Cerebellar cortex (tissue), 1 donor: Measurements from ENCODE around the gene KRTAP5-1.
"Not testable (repeated sequence)": the region's sequence is repeated elsewhere in the genome, so short reads cannot be mapped to it uniquely, and the experiment has no call there.

Source experiments
- DNase-seq: peaks from one replicate; pipeline ENCODE4 v3.0.0-alpha.2; 2015; ENCODE audit warnings: low spot score

Gene KRTAP5-1, protein sequence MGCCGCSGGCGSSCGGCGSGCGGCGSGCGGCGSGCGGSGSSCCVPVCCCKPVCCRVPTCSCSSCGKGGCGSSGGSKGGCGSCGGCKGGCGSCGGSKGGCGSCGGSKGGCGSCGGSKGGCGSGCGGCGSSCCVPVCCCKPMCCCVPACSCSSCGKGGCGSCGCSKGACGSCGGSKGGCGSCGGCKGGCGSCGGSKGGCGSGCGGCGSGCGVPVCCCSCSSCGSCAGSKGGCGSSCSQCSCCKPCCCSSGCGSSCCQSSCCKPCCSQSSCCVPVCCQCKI

DNA sequence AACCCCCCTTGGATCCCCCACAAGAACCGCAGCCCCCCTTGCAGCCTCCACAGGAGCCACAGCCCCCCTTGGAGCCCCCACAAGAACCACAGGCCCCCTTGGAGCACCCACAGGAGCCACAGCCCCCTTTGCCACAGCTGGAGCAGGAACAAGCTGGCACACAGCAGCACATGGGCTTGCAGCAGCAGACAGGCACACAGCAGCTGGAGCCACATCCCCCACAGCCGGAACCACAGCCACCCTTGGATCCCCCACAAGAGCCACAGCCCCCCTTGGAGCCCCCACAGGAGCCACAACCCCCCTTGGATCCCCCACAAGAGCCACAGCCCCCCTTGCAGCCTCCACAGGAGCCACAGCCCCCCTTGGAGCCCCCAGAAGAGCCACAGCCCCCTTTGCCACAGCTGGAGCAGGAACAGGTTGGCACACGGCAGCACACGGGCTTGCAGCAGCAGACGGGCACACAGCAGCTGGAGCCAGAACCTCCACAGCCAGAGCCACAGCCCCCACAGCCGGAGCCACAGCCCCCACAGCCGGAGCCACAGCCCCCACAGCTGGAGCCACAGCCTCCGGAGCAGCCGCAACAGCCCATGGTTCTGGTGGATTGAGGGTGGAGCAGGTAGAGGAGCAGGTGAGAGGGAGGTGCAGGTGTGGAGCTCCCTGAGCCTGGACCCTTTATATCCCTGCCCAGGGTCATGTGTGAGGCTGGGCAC is at the start of gene KRTAP5-1:
Gene KRTAP5-1, minus strand, starts transcription at position 623 of the 710 bp plus-strand sequence. Its CDS starts 34 bp downstream, at position 589.
- DNase-seq, result not testable (repeated sequence)

DNA sequence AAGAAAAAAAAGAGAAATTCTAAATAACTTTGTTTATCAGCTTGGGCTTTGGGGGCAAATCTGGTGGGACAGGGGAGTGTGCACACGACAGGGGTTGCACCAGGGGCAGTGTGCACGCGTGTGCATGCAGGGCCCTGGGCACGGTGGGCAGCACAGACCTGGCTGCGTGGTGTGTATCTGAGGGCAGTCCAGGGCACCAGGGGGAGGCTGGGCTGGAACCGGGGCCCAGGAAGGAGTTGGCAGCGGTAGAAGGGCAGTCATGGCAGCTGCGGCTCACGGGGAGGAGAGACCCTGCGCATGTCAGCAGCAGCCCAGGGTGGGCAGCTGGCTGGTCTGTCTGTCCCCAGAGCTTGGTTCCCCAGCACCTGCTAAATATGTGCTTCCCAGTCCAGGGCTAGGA is 48.8 kb upstream of the KRTAP5-1 start:
- no peak for DNase-seq

DNA sequence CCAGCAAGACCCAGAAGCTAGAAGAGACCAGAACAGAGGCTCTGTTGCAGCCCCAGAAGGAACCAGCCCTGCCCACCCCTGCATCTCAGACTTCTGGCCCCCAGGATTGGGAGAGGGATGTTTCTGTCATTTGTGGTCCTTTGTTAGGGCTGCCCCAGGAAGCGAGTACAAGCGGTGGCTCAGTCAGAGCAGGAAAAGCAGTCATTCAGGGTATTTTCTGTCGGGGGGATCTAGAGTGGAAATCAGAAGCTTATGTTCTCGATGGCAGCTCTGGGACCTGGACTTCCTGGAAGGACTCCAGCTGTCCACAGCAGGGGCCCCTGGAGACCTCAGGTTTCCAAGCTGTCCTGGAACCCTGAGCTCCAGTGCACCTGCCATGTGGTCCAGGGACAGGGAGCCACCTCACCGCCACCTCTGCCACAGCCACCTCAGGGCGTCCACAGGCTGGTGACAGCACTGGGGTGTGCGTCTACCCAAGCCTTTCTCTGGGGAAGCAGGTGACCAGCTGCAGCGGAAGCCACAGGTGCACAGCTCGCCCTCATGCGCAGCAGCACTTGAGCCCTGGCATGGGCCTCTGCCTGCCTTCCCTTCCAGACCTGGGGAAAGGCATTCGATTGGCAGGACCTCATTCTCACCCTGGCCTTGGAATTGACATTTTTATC is 47.1 kb upstream of the KRTAP5-1 start:
- DNase-seq, result no peak

DNA sequence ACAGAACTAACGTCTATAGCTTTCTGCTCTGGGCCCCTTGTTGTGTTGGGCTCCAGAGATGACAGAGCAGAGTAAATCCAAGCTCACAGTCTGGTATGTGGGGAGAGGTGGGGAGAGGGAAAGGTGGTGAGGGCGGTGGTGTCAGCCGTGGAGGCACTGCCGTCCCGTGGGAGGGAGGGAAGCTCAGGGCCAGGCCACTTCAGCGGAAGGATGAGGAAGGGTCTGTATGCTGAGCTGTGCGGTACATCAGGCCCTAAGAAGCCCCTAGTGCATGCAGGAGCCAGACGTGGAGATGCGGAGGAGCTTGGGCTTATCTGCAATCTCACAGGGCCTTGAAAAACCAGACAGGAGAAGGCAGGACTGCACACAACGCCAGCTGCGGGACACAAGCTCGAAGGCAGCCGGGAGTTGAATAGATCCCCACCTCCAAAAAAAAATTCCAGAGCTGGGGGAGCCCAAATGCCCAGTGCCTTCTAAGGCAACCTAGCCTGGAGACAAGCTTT is 46.0 kb upstream of the KRTAP5-1 start:
- no peak for DNase-seq

DNA sequence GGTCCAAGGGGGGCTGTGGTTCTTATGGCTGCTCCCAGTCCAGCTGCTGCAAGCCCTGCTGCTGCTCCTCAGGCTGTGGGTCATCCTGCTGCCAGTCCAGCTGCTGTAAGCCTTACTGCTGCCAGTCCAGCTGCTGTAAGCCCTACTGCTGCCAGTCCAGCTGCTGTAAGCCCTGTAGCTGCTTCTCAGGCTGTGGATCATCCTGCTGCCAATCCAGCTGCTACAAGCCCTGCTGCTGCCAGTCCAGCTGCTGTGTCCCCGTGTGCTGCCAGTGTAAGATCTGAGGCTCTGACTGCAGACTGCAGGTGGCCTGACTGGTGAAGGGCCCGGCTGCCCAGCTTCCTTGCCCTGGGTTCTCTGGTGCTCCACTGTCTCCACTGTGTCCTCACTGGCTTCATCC is 45.2 kb upstream of the KRTAP5-1 start:
- DNase-seq, result no peak

DNA sequence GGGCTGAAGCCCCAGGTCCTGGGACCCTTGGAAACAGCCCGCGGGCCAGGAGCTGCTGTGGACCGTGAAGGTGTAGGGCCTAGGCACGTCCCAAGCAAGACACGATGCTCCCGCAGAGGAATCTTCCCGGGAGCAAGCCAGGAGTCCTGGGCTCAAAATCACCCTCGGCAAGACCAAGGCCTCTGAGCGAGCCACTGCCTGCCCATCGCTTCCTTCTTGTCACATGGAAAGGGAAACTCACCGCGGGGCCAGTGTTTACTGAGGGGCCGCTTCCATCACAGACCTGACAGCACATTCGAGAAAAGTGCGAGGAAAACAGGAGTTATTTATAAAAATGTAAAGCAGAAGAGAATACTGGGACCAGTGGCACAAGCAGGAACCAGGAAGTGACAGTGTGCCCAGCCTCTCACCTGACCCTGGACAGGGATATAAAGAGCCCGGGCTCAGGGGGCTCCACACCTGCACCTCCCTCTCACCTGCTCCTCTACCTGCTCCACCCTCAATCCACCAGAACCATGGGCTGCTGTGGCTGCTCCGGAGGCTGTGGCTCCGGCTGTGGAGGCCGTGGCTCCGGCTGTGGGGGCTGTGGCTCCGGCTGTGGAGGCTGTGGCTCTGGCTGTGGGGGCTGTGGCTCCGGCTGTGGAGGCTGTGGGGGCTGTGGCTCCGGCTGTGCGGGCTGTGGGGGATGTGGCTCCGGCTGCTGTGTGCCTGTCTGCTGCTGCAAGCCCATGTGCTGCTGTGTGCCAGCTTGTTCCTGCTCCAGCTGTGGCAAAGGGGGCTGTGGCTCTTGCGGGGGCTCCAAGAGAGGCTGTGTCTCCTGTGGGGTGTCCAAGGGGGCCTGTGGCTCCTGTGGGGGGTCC is 44.5 kb upstream of the KRTAP5-1 start, which contains the start of gene KRTAP5-5:
Gene KRTAP5-5, plus strand, starts transcription at position 450 of the 860 bp plus-strand sequence. Its CDS starts 66 bp downstream, at position 516.
- no peak for DNase-seq

DNA sequence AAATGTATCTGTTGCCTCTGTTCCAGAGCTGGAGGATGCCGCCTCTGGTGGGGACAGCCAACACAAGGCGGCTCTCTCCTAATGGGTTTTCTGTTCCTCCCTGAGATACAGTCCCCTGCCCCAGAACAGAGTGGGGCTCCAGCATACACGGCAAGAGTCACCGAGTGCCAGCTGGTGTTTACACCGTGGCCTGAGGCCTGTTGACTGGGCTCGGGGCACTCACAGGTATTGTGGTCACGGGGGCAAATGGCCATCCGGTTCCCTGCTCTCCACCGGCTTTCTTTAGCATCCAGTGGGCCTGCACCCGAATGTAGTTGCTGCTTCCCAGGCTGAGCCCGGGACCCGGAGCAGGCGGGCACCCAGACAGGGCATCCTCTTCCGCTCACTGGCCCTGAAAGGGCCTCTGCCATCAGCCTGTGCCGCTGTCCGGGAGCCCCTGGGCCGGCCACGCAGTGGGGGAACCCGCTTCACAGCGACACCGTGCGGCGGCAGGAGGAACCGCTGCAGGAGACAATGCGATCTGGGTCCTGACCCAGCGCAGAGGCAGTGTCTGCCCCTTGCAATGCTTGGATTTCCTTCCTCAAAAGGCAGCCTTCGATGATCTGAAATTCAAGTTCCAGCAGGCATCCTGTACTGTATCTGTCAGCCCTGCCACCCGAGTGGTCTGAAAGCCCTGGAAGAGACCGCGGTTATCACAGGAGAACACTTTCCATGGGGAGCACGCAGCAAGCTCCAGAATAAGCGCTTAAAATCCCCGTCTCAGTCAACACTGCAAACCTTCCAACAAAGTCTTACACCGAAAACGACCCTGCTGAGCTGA is 43.6 kb upstream of the KRTAP5-1 start:
- DNase-seq, result peak; percentile 53

DNA sequence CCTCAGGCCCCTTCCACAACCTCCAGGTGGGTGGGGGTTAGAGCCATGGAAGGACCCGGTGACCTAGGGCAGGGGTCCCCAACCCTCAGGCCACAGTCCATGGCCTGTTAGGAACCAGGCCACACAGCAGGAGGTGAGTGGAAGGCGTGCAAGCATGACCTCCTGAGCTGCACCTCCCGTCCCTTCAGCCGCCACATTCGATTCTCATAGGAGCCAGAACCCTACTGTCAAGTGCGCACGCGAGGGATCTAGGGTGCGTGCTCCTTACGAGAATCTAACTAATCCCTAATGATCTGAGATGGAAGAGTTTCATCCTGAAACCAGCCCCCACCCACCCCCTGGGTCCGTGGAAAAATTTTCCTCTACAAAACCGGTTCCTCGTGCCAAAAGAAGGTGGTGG is 40.5 kb upstream of the KRTAP5-1 start:
- no peak for DNase-seq

DNA sequence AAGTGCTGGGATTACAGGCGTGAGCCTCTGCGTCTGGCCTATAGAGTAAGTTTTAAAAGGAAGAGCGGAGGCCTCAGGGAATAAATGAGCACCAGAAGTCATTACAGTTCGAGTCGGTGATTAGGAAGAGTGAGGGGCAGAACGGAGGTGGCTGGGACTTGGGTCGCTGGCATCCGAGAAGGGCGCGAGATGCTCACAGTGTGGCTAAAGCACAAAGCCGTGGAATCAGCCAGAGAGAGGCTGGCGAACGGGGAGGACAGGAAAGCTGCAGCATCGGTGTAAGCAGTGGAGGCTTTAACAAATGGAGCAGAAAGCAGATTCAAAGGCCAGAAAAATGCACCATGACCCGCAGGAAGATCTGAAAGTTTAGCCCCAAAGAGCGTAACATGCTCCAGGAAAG is 39.5 kb upstream of the KRTAP5-1 start:
- no peak for DNase-seq

DNA sequence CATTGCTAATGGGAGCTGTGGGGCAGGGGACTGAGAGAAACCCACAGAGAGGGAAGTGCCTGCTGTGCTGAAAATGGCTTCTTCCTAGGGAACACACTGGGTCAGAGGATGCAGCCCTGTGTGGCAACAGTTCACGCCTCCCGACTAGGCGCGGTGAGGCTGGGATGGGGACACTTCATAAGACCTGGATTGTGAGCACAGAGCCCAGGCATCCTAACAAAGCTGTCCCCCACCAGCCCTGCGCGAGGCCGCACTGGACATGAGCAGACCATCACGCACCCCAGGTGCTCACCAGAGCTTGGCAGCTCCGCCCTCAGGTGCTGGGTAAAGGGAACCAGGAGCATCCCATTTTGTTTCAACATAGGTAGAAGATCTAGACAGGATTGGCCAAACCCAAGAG is 38.6 kb upstream of the KRTAP5-1 start:
- no peak for DNase-seq

DNA sequence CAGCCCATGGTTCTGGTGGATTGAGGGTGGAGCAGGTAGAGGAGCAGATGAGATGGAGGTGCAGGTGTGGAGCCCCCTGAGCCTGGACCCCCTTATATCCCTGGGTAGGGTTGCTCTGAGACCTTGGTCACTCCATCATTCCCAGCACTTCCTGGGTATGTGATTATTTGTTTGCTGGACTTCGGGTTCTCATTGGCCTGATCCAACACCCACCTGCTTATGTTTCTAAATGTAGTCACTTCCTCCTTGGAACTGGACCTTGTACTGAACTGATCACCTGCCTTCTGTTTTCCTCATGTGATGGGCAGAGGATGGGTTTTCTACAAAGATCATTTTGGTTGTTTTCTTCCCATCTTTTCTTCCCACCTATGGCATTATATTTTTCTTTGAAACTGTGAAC is 37.0 kb upstream of the KRTAP5-1 start, which contains the start of gene KRTAP5-4:
Gene KRTAP5-4, minus strand, starts transcription at position 53 of the 400 bp plus-strand sequence. Its CDS starts 45 bp downstream, at position 8.
- peak; percentile 20 for DNase-seq

DNA sequence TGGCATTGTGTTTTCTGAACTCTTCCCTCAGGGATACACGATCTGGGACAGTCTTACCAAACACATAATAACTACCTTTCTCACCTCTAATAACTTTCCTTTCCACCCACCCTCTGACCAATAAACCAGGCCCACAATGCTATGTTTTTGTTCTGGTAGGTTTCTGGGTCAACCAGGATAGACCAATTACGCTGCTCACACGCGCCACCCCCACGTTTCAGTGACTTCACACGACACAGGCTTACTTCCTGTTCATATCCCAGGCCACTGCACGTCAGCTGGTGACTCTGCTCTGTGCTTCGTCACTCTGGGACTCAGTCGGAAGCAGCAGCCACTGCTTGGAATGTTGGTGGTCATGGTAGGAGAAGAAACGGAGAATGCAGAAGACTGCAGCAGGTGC is 34.4 kb upstream of the KRTAP5-1 start:
- DNase-seq, result no peak

DNA sequence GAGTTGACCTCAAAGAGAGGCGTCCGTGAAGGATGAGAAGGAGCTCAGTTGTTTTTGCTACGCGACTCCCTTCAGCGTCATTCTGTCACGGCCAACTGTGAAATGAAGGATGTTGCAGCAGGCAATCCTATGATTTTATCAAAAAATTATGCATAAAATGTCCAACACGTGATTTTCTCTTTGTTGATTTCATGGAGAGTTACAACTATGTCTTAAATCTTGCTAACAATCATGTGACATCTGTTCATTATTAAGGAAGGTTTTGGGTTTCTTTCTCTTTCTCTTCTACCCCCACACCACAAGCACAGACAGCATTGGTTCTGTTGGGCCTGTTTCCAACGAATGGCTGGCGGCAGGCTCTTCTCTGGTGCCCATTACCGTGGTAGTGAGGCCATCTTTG is 33.1 kb upstream of the KRTAP5-1 start:
- DNase-seq, result no peak

DNA sequence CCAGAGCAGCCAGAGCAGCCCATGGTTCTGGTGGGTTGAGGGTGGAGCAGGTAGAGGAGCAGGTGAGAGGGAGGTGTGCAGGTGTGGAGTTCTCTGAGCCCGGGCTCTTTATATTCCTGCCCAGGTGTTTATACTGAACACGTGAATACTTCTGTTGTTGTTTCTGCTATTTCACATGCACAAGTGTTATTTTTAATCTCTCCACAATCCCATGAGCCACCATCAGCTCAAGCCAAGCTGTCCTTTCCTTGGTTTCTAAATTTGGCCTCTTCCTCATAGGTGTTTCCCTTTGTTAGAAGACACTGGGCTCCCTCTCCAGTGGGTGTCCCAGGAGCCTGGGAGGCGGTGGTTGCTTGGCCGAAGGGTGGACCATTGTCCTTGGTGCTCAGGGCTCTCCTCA is 23.3 kb upstream of the KRTAP5-1 start, which contains the start of gene KRTAP5-3:
Gene KRTAP5-3, minus strand, starts transcription at position 101 of the 400 bp plus-strand sequence. Its CDS starts 78 bp downstream, at position 23.
- no peak for DNase-seq

DNA sequence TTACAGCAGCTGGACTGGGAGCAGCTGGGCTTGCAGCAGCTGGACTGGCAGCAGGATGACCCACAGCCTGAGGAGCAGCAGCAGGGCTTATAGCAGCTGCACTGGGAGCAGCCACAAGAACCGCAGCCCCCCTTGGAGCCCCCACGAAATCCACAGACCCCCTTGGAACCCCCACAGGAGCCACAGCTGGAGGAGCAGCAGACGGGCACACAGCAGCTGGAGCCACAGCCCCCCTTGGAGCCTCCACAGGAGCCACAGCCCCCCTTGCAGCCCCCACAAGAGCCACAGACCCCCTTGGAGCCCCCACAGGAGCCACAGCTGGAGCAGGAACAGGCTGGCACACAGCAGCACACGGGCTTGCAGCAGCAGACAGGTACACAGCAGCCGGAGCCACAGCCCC is 22.8 kb upstream of the KRTAP5-1 start:
- not testable (repeated sequence) for DNase-seq

DNA sequence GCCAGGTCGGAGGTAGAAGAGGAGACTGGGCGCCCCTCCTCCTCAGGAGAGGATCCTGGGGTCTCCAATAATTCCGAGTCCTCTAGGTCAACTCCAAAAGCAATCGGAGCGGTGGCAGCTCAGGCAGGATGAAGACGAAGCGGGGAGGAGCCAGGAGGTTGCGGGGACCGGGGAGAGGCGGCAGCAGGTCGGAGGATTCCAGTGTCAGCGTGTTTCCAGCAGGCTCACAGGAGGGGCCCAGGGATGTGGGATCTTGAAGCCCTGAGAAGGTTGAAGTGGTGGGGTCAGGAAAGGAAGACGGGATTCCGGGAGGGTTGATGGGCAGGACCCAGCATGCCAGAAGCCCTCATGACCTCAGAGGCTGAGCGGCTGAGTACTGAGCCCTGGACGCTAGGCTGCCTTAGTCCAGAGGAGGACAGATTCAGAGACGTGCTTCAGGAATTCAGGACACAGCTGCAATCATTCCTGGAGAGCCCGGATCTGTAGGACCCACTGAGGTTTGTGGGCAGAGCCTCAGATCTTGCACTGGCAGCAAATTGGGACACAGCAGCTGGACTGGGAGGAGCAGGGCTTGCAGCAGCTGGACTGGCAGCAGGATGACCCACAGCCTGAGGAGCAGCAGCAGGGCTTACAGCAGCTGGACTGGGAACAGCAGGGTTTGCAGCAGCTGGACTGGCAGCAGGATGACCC is 22.2 kb upstream of the KRTAP5-1 start:
- DNase-seq, result not testable (repeated sequence)

DNA sequence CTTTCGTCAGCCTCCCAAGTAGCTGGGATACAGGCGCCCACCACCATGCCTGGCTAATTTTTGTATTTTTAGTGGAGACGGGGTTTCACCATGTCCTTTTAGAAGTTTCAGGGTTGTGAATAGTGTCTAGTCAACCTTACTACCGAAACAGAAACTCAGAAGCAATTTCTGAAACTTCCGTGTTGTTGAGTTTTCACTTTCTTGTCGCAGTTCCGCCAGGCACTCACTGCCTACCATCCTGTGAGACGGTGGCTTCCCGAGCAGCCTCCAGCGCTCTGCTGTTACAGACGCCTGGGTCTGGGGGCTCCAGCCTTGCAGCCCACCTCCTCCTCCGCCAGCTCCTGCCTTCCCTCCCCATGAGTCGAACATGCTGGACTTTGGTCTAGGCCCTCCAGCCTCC is 20.8 kb upstream of the KRTAP5-1 start:
- not testable (repeated sequence) for DNase-seq

DNA sequence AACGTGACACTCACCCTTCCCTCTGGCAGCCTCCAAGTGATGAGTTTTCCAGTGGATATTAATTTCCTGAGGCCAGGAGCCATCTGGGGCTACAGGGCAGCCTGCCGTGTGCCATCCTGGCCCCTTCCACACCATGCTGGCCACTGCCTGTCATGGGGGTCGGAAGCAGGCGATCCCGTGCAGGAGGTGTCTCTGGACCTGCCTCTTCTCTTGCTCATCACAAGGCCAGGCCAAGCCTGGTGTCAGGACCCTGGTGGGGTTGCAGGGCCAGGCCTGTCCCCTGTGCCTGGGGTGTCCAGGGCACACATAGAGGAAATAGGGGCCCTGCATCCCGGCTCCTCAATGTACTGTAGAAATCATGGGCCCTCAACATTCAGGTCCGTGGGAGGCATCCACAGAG is 19.6 kb upstream of the KRTAP5-1 start:
- DNase-seq, result no peak

DNA sequence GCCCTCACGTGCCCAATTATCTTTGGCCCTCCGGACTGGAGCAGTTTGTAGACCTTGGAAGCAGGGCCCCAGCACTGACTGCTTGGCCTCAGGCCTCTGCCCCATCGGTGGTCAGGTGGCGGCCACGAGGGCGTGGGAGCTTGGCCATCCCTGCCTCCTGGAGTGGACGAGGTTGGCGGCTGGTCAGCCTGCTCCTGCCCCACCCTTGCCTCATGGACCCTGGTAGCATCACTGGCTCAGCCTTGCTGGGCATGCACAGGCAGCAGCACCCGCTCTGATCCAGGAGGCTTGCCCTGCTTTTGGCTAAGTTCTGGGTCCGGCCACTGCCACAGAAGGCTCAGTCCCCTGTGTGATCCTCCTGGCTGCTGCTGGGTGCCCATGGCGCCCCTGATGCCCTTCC is 19.1 kb upstream of the KRTAP5-1 start:
- no peak for DNase-seq

DNA sequence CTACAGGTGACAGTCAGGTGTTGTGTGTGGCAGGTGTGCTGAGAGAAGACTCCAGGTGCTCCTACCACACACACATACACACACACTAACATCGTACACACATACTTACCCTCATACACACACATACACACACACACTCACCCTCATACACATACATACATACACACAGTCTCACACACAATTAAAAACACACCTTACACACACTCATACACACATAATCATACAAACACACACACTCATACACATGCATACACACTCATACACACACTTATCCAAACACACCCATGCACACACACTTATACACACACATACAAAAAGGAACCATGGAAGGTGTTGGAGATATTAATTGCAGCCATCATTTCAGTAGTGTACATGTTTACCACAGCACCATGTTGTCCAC is 18.5 kb upstream of the KRTAP5-1 start:
- no peak for DNase-seq
